A549 (cell line): Measurements from ENCODE around the gene DENND2D. TPM values are rescaled to one million over a fixed set of nuclear protein-coding genes. Genes with fewer than 3 reads are reported as not detected.

Source experiments
- EHMT2 ChIP-seq: fragments of 200-600 bp; sonication (generic); IDR thresholded peaks from 2 replicates; pipeline ENCODE4 v1.6.1; 2016; ENCODE audit warnings: antibody characterized with exemption, low read depth, mild to moderate bottlenecking, moderate library complexity
- TP53 ChIP-seq: fragments of 250-450 bp; sonication (Bioruptor Pico); IDR thresholded peaks from 2 replicates; pipeline ENCODE4 v1.5.0; 2021; ENCODE audit warnings: mild to moderate bottlenecking, moderate library complexity
- polyA plus RNA-seq, 4 experiments: library from polyadenylated mRNA; depleted of rRNA in 3 of 4; stranded (reverse); fragments of >200 nt; fragmentation: RNase III in 1 of 4; extraction: RNeasy Plus Mini Kit Qiagen cat#74134 plus additional on column Dnase treatment in 1 of 4; gene quantifications; 2 replicates in 3 of 4; 3 replicates in 1 of 4; pipeline ENCODE4 v1.2.3, GENCODE V29; 2011 to 2017
- small RNA-seq, 6 experiments: library from RNA; depleted of rRNA; stranded (forward); fragments of <200 nt; gene quantifications; one replicate each; pipeline ENCODE3, GENCODE V24; 2012

DENND2D gene
- polyA plus RNA-seq, 2 of the 4 experiments (the other 2 are of a cell fraction) = 1.7 to 3.4 TPM

GRCh38 chr1:111139324-111139955 is 61.0 kb downstream of the DENND2D start (continued):
- TF ChIP-seq EHMT2 (no peak), TP53 (no peak)
- TF ChIP-seq, all 56 proteins: peak for 4

Small RNA genes lying within 50 kb of the gene (small RNA-seq; reads per million reads assigned to genes)
- 0 reads per million in 6 experiments for gene AL355816.1

Other genes starting within 250 kb of the DENND2D start
- gene LRIF1, start 236.7 kb downstream of the DENND2D start, polyA plus RNA-seq (2011; rRNA removed) = 29.1 and 40.8 TPM in 2 replicates
- 15.5 to 16.3 TPM (median 16.3 TPM) in 3 replicates for gene LRIF1, start 236.7 kb downstream of the DENND2D start, polyA plus RNA-seq (2017; fragmentation: RNase III; extraction: RNeasy Plus Mini Kit Qiagen cat#74134 plus additional on column Dnase treatment)
- gene DRAM2, start 60.6 kb downstream of the DENND2D start, polyA plus RNA-seq (2011; rRNA removed) = 69.5 and 99.0 TPM in 2 replicates
- 17.9 to 19.0 TPM (median 18.7 TPM) in 3 replicates for gene DRAM2, start 60.6 kb downstream of the DENND2D start, polyA plus RNA-seq (2017; fragmentation: RNase III; extraction: RNeasy Plus Mini Kit Qiagen cat#74134 plus additional on column Dnase treatment)
- 26.2 and 26.9 TPM in 2 replicates for gene CEPT1, start 60.4 kb downstream of the DENND2D start, polyA plus RNA-seq (2011; rRNA removed)
- gene CEPT1, start 60.4 kb downstream of the DENND2D start, polyA plus RNA-seq (2017; fragmentation: RNase III; extraction: RNeasy Plus Mini Kit Qiagen cat#74134 plus additional on column Dnase treatment) = 11.8 to 12.4 TPM (median 12.3 TPM) in 3 replicates
- 0.23 and 0.28 TPM in 2 replicates for gene CHI3L2, start 27.1 kb upstream of the DENND2D start, polyA plus RNA-seq (2011; rRNA removed)
- 0.22 to 0.43 TPM (median 0.42 TPM) in 3 replicates for gene CHI3L2, start 27.1 kb upstream of the DENND2D start, polyA plus RNA-seq (2017; fragmentation: RNase III; extraction: RNeasy Plus Mini Kit Qiagen cat#74134 plus additional on column Dnase treatment)
- not detected in 2 replicates for gene CHIA, start 90.2 kb upstream of the DENND2D start, polyA plus RNA-seq (2011; rRNA removed)
- gene CHIA, start 90.2 kb upstream of the DENND2D start, polyA plus RNA-seq (2017; fragmentation: RNase III; extraction: RNeasy Plus Mini Kit Qiagen cat#74134 plus additional on column Dnase treatment) = not detected in 3 replicates
- 2.1 and 3.3 TPM in 2 replicates for gene OVGP1, start 227.1 kb upstream of the DENND2D start, polyA plus RNA-seq (2011; rRNA removed)
- gene OVGP1, start 227.1 kb upstream of the DENND2D start, polyA plus RNA-seq (2017; fragmentation: RNase III; extraction: RNeasy Plus Mini Kit Qiagen cat#74134 plus additional on column Dnase treatment) = 0.29 to 0.55 TPM (median 0.52 TPM) in 3 replicates
- 122 and 157 TPM in 2 replicates for gene WDR77, start 248.6 kb upstream of the DENND2D start, polyA plus RNA-seq (2011; rRNA removed)
- 53.0 to 60.0 TPM (median 53.8 TPM) in 3 replicates for gene WDR77, start 248.6 kb upstream of the DENND2D start, polyA plus RNA-seq (2017; fragmentation: RNase III; extraction: RNeasy Plus Mini Kit Qiagen cat#74134 plus additional on column Dnase treatment)
- 300 TPM in 2 replicates for gene ATP5PB, start 248.8 kb upstream of the DENND2D start, polyA plus RNA-seq (2011; rRNA removed)
- gene ATP5PB, start 248.8 kb upstream of the DENND2D start, polyA plus RNA-seq (2017; fragmentation: RNase III; extraction: RNeasy Plus Mini Kit Qiagen cat#74134 plus additional on column Dnase treatment) = 261 to 328 TPM (median 275 TPM) in 3 replicates